GM19455 (cell line): ENCODE results near the gene STK4.
"Not testable (repeated sequence)": the region's sequence is repeated elsewhere in the genome, so short reads cannot be mapped to it uniquely, and the experiment has no call there.

Experiments used
- ATAC-seq: cut with Tn5 transposase; IDR thresholded peaks from one replicate; pipeline ENCODE4 v1.9.1; 2021; ENCODE audit not compliant: unreplicated experiment

The STK4 gene

GRCh38 chr20:45021631-45022030, 55.3 kb downstream of the STK4 start:
- ATAC-seq = no peak

GRCh38 chr20:45023140-45023539, 56.8 kb downstream of the STK4 start:
- ATAC-seq = not testable (repeated sequence)

- no peak for ATAC-seq
These were observed 62.3 kb downstream of the STK4 start for GRCh38 chr20:45028424-45029136.

GRCh38 chr20:45029884-45030283, 63.6 kb downstream of the STK4 start:
- no peak for ATAC-seq

GRCh38 chr20:45032276-45032675, 66.0 kb downstream of the STK4 start:
- ATAC-seq = no peak

GRCh38 chr20:45032781-45033180, 66.5 kb downstream of the STK4 start:
- ATAC-seq = no peak

- ATAC-seq = no peak
These were observed 68.1 kb downstream of the STK4 start for GRCh38 chr20:45034436-45034835.

- ATAC-seq = no peak
These were observed 69.9 kb downstream of the STK4 start for GRCh38 chr20:45036044-45036755.

GRCh38 chr20:45037050-45037449, 70.7 kb downstream of the STK4 start:
- no peak for ATAC-seq

- no peak for ATAC-seq
These were observed 71.3 kb downstream of the STK4 start for GRCh38 chr20:45037635-45038034.

GRCh38 chr20:45038745-45039474, 72.6 kb downstream of the STK4 start:
- ATAC-seq = no peak

- ATAC-seq = no peak
These were observed 73.1 kb downstream of the STK4 start for GRCh38 chr20:45039475-45039820.

- no peak for ATAC-seq
These were observed 75.4 kb downstream of the STK4 start for GRCh38 chr20:45041464-45042337.

- no peak for ATAC-seq
These were observed 76.7 kb downstream of the STK4 start for GRCh38 chr20:45042978-45043377.

GRCh38 chr20:45044084-45044573, 77.8 kb downstream of the STK4 start:
- ATAC-seq = no peak

GRCh38 chr20:45044601-45045000, 78.3 kb downstream of the STK4 start:
- no peak for ATAC-seq

GRCh38 chr20:45047581-45048119, 81.3 kb downstream of the STK4 start:
- ATAC-seq = no peak

- ATAC-seq = no peak
These were observed 83.1 kb downstream of the STK4 start for GRCh38 chr20:45049438-45049837.

- no peak for ATAC-seq
These were observed 83.7 kb downstream of the STK4 start for GRCh38 chr20:45049904-45050471.
